ENCODE results near the gene TSPAN9.

DNA sequence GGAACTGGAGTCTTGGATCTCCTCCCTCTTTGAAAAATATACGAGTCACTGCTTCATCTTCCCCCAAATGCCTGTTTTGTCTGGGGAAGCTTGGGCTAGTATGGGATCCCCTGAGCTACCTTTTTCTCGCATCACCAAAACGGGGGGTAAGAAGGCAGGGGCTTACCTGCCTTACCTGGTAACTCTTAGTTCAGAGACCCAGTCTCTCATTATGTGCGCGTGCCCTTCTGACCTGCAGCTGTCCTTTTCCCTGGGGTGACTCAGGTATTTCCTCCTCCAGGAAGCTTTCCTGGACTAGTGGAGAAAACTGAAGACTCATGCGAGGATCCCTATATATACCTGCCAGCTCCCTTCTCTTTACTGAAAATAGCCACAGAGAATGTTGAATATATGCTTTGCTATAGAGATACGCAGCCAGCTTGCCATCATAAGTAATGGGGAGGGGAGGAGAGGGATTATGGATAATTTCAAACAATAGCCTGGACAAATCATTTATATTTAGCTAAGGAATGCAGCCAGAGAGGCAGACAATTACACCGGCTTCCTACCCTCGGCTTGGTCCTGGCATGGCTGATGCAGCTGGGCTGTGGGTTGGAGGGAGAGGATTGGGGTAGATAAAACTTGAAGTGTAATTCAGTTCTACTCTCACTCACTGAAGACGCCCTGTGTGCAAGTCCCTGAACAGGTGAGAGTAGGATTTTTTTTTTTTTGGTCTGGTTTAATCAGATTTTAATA, 1.1 kb downstream of the TSPAN9 start:
- TF ChIP-seq, protein P1, sequence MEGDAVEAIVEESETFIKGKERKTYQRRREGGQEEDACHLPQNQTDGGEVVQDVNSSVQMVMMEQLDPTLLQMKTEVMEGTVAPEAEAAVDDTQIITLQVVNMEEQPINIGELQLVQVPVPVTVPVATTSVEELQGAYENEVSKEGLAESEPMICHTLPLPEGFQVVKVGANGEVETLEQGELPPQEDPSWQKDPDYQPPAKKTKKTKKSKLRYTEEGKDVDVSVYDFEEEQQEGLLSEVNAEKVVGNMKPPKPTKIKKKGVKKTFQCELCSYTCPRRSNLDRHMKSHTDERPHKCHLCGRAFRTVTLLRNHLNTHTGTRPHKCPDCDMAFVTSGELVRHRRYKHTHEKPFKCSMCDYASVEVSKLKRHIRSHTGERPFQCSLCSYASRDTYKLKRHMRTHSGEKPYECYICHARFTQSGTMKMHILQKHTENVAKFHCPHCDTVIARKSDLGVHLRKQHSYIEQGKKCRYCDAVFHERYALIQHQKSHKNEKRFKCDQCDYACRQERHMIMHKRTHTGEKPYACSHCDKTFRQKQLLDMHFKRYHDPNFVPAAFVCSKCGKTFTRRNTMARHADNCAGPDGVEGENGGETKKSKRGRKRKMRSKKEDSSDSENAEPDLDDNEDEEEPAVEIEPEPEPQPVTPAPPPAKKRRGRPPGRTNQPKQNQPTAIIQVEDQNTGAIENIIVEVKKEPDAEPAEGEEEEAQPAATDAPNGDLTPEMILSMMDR (IDR thresholded peaks at IDR 0.05; ENCODE audit: low read depth, low read length, poor library complexity, severe bottlenecking) = no peak
- TF ChIP-seq EZH2phosphoT487 (IDR thresholded peaks at IDR 0.05; ENCODE audit: borderline replicate concordance, low read length) = no peak

All from DOHH2 (cell line).